Measurements from ENCODE around the gene MDGA2.

GRCh38 chr14:47057364-47057763 lies 618.0 kb downstream of the MDGA2 start:
- TF ChIP-seq CTCF (IDR thresholded peaks at IDR 0.05) (no peak), POLR2A (IDR thresholded peaks at IDR 0.05) (no peak)

Measured in stomach (tissue), 4 donors.